GM19468 (cell line): Measurements from ENCODE around the gene ZNF341.
A peak's percentile ranks its signal among the peaks of the same experiment; 100 is the strongest.
"Not testable (repeated sequence)": the region's sequence is repeated elsewhere in the genome, so short reads cannot be mapped to it uniquely, and the experiment has no call there.

Experiments
- ATAC-seq: cut with Tn5 transposase; IDR thresholded peaks from one replicate; pipeline ENCODE4 v1.9.1; 2021; ENCODE audit warnings: mild to moderate bottlenecking, moderate library complexity, moderate number of reproducible peaks; ENCODE audit not compliant: unreplicated experiment; ENCODE audit errors: extremely low read depth

The ZNF341 gene

GRCh38 chr20:33791021-33791420 is 59.2 kb downstream of the ZNF341 start:
- ATAC-seq = no peak

GRCh38 chr20:33791540-33791939 is 59.7 kb downstream of the ZNF341 start:
- no peak for ATAC-seq

DNA sequence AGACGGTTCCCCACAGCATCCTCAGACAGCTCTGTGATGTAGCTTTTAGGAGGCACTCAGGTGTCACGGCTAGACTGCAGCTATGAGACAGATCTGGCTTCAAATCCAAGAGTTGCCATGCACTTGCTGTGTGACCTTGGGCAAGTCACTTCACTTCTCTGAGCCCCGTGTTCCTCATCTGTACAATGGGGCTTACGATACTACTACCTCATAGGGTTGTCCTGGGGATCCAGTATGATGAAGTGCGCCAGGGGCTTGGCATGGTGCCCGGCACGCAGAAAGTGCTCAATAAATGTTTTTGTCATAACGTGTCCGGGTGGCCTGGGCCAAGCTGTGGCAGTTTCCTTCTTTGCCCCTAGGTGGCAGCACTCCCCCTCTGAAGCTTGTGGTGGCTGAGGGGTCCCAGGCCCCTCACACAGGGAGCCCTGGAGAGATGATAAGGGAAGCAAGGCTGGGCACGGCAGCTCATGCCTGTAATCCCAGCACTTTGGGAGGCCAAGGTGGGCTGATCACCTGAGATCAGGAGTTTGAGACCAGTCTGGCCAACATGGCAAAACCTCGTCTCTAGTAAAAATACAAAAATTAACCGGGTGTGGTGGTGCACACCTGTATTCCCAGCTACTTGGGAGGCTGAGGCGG is 60.3 kb downstream of the ZNF341 start:
- no peak for ATAC-seq

DNA sequence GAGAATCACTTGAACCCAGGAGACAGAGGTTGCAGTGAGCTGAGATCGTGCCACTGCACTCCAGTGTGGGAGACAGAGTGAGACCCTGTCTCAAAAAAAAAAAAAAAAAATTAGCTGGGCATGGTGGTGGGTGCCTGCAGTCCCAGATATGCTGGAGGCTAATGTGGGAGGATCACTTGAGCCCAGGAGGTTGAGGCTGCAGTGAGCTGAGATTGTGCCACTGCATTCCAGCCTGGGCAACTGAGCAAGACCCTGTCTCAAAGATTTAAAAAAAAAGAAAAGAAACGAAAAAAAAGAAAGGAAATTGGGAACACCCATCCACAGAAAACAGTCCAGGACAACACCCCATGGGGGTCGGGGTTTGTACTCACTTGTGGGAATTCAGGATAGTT is 60.8 kb downstream of the ZNF341 start:
- not testable (repeated sequence) for ATAC-seq

DNA sequence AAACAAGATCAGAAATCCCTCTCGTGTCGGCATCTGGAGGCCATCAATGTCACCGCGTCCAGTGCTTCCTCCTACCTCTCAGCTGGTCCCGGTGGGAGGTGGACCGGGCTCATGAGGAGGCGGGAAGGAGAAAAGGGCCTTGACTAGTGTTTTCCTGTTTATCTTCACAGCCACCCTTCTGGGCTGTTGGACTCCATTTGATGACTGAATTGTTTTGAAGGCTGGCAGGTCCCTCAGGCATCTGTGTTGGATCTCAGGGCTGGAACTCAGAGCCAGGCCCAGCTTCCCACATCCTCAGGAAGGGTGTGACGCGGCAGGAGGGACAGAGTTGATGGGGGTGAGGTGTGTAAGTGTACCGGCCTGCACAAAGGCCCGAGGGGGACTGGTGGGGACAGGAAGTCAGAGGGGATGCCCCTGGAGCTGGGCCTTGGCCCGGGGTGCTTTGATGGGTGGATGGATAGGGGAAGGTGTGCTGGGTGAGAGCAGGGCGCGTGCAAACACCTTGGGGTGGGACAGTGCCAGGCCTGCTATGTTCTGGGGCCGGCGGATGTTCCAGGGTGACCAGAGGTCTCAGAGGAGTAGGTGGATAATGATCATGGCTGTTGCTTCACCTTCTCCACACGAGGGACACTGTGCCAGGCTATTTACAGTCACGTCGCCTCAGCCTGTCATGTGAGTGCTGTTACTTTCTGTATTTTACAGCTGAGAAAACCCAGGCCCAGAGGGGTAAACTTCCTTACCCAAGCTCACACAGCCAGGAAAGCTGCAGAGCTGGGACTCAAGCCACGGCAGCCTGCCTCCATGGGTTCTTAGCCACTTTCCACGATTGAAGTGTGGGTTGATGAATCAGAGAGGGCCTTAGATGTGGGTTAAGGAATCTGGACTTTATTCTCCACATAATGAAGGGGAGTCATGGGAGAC is 61.5 kb downstream of the ZNF341 start:
- ATAC-seq = no peak

DNA sequence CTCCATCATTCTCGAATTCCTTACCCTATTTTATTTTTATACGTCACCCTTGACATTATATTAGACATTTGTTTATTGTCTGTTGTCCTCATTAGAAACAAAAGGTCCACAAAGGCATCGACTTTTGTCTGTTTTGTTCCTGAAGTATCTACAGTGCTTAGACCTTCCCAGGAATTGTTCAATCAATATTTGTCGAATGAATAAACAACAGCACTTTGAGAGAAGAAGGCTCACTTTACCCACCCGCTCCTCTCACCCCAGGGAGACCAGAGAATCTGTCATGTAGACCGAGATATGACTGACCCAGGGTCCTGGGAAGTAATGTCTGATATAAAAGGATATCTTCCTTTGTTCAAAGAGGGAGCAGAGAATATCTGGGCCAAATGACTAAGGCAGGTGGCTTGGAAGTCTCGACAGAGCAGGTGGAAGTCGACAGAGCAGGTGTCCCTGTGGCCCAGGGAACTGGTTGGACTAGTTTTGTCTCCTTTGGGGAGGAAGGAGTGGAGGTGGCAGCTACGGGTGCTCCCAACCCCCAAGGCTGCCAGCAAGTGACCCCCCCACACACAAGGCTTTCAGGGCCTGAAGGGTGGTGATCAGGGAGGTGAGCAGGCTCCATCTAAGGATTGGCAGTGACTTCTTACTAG is 64.6 kb downstream of the ZNF341 start:
- no peak for ATAC-seq

DNA sequence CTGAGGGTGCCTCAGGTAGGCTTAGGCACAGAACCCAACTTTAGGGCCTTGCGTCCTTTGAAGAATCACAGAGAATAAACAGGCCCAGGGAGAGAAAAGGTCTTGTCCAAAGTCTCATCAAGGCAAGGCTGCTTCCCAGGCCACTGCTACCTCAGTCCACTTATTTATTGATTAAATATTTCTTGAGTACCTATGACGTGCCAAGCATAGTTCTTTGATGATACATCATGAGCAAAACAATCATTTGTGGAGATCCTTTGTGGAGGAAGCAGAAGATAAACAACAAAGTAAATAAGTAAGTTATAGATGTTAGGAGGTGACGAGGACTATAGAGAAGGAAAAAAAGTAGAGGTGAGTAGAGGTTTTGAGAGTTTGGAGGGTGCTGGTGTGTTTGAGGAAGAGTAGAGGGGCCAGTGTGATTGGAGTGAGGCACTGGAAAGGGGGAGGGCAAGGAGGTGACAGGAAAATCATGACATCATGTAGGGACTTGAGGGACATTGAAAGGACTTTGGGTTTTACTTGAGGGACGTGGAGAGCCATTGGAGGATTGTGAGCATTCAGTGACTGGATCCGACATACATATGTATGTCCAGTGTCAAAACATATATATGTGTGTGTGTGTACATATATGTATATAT is 65.2 kb downstream of the ZNF341 start:
- ATAC-seq = no peak

DNA sequence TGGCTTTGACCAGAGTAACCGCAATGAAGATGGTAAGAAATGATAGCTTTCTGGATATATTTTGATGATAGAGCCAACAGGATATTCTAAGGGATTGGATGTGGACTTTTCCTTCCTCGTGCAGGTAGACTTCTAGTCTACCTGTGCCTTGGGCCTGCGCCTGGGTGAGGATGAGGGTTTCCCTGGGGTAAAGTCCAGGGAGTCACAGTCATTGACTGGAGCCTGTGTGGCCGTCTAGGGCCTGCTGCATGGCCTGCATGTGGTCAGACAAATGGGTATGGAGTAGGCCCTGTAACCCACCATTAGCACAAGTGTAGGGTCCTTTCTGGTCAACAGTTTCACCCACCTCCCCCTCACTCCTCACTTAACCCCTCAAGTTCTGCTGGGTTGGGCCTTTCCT is 66.6 kb downstream of the ZNF341 start:
- ATAC-seq = no peak

- ATAC-seq = no peak
Measured at GRCh38 chr20:33803921-33804337, 72.1 kb downstream of the ZNF341 start.

- ATAC-seq = no peak
Measured at GRCh38 chr20:33808388-33808787, 76.6 kb downstream of the ZNF341 start.

GRCh38 chr20:33810259-33810658 is 78.5 kb downstream of the ZNF341 start:
- ATAC-seq = no peak

DNA sequence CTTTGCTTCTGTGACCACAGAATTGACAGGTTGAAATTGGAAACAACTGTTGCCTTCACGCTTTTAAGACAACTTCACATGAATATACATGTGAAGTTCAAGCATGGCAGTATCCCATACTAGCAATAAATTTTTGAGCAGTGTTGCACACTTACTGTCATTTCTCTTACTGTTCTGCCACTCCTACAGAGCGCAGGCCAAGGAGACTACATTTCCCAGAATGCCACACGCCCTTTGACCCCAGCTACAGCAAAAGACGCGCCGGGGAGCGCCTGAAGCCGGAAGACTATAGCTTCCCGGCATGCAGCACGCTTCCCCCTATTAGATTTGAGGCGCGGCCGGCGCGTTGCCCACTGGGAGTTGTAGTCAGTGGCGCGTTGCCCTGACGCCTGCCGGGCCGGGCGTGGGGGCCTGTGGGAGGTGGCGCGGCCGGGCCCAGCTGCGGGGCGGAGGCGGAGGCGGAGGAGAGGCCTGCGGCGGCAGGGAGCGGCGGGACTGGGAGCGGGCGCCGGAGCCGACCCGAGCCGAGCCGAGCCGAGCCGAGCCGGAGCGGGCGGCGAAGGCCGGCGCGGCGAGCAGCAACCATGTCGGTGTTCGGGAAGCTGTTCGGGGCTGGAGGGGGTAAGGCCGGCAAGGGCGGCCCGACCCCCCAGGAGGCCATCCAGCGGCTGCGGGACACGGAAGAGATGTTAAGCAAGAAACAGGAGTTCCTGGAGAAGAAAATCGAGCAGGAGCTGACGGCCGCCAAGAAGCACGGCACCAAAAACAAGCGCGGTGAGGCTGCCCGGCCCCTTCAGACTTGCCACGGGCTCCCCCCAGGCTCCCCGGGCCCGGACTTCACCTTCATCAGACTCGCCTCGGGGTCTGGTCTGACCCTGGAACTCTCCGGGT is 79.3 kb downstream of the ZNF341 start, which contains the start of gene CHMP4B:
Gene CHMP4B (plus strand): TSS at position 464 of the 891 bp plus-strand sequence. CDS start 121 bp downstream, at position 585.
- peak; percentile 91 for ATAC-seq

GRCh38 chr20:33811776-33812151 is 80.0 kb downstream of the ZNF341 start:
- ATAC-seq = no peak

DNA sequence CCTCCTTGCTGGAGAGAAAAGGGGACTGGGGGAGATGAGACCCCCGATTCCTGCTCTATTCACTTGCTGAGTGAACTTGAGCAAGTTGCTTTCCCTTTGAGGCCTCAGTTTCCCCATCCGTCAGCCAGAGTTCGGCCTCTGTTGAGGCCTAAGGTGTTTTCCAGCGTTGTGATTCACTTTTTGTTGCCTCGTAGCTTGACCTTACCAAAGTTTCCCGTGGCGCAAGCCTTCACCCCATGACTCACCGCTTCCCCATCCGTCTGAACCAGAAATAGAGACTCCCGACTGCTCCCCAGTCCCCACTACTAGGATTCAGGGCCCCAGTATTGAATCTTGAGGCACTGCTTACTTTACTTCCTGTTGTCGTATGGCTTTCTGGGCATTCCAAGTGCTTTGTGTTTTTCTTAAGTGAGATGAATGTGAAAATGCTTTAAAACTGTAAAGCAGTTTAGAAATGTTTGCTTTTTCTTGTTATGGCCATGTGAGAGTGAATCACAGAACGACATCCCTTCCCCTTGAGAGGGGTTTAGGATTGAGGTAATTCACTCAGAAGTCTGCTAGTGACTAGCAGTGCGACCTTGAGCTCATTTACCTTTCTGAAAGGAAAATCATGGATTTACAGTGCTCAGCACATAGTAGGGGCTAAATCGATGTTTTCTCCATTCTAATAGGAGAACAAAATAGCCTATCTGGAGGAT is 80.5 kb downstream of the ZNF341 start:
- no peak for ATAC-seq

DNA sequence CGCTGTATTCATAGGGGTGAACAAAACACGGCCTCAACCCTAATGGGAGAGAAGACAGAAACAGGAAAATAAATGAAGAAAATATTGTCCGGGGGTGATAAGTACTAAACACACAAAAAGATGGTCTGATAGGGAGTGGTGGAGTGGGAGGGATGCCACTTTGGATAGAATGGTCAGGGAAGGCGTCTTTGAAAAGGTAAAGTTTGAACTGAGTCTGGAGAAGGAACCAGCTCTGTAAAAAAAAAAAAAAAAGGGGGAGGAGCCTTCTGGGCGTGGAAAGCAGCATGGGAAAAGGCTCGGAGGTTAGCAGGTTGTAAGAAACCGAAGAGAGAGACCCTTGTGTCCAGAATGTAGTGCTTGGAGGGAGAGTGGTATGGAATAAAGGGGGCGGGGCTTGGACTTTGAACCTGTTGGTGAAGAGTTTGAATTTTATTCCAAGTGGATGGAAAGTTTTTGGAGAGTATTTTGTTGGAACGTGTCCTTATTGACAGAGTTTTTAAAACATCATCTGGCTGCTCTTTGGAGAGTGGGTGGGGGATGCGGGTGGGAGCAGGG is 81.2 kb downstream of the ZNF341 start:
- ATAC-seq = no peak

DNA sequence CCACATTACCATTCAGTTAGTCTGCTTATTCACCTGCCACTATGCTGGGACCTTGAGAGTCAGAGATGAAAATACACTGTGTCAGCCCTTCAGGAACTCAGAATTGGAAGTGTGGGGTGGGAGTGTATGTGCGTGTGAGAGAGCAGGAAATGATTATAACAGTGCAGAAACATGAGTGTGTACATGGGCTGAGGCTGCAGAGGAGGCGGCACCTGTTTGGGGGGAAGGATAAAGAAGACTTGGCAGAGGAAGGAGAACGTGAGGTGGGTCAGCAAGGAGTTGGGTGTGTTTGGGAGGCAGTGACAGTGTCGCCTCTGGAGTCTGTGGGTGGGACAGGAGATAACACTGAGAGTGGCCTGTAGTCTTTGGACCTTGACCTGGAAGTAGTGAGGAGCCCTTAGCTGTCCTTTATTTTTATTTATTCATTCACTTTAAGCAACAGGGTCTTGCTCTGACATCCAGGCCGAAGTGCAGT is 82.5 kb downstream of the ZNF341 start:
- no peak for ATAC-seq

DNA sequence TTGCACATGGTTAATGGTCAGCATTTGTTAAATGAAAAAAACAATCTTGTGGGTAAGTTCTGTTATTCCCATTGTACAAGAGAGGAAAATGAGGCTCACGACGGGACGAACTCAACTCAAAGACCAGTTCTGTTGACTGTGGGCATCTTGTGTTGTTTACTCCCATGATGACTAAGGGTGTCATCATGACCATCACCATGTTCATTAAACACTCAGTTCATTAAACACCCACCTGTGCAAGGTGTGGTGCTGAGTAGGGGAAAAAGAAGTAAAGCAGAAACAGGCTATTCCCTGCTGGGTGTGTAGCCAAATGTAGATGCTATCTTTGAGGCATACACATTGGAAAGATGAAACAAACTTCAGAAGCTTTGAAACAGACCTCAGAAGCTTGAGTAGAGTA is 83.9 kb downstream of the ZNF341 start:
- ATAC-seq = no peak

DNA sequence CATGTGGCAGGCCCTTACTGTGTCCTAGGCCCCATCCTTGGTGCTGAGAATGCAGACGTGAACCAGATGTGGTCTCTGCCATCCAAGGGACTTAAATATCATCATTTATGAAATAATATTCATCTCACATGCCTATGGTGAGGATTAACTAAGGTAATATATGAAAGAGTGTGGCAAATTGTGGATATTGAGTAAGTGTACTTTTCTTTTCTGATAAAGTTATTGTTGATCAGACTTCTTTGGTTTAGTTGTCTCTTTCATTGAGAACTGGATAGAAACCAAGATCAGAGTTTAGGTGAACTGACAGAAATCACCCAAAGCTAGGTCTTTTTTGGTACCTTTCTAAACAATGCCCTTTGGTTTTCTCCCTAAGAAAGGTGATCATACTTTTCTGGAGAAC is 84.4 kb downstream of the ZNF341 start:
- ATAC-seq = no peak

GRCh38 chr20:33817411-33817810 is 85.6 kb downstream of the ZNF341 start:
- ATAC-seq = no peak
